PC-9 (cell line): ENCODE measurements around the gene HS6ST1. TPM values are rescaled to one million over a fixed set of nuclear protein-coding genes. Genes with fewer than 3 reads are reported as not detected.

ENCODE experiments used
- BruUV-seq: library from RNA; stranded (reverse); fragments of 400-500 nt; replicated peaks from 2 replicates; lab custom pipeline; 2021; lab: Mats Ljungman, UMichigan
- CTCF ChIA-PET: fragments of 300-600 bp; sonication (Branson Sonifier 250); formaldehyde crosslinking; loops from one replicate; lab custom pipeline; 2022; ENCODE audit warnings: antibody characterized with exemption; lab: Charles Lee
- POLR2A ChIA-PET: fragments of 300-600 bp; sonication (Branson Sonifier 250); formaldehyde crosslinking; loops from one replicate; lab custom pipeline; 2022; ENCODE audit warnings: antibody characterized with exemption; ENCODE audit not compliant: unreplicated experiment; lab: Charles Lee
- DNase-seq, 2 experiments: peaks; one replicate each; pipeline versions ENCODE4 v3.0.0 to v3.0.0-alpha.2; 2015 to 2022; ENCODE audit warnings: mixed read lengths in 1 of 2
- H2AFZ ChIP-seq: fragments of 200-600 bp; sonication (generic); 2 replicates; pipeline ENCODE4 v1.8.1; 2017; ENCODE audit warnings: antibody characterized with exemption
- H3F3A ChIP-seq: fragments of 200-600 bp; sonication (generic); 2 replicates; pipeline ENCODE4 v1.8.1; 2017; ENCODE audit warnings: antibody characterized with exemption, mild to moderate bottlenecking, low read depth; ENCODE audit not compliant: insufficient read depth
- H3K27ac ChIP-seq: fragments of 200-600 bp; sonication (generic); 2 replicates; pipeline ENCODE4 v1.6.1; 2016; ENCODE audit warnings: mixed run types
- H3K27me3 ChIP-seq: fragments of 200-600 bp; sonication (generic); 2 replicates; pipeline ENCODE4 v1.6.1; 2016; ENCODE audit warnings: low read depth, mixed run types; ENCODE audit not compliant: insufficient read depth
- H3K36me3 ChIP-seq: fragments of 200-600 bp; sonication (generic); 2 replicates; pipeline ENCODE4 v1.6.1; 2016; ENCODE audit warnings: low read depth, mixed run types
- H3K4me1 ChIP-seq: fragments of 200-600 bp; sonication (generic); replicated peaks from 2 replicates; pipeline ENCODE4 v1.6.1; 2016; ENCODE audit warnings: mixed run types; ENCODE audit not compliant: insufficient read depth
- H3K4me2 ChIP-seq: fragments of 200-600 bp; sonication (generic); 2 replicates; pipeline ENCODE4 v1.6.1; 2017; ENCODE audit warnings: mixed run types
- H3K4me3 ChIP-seq: fragments of 200-600 bp; sonication (generic); 2 replicates; pipeline ENCODE4 v1.6.1; 2016; ENCODE audit warnings: mixed run types
- H3K79me2 ChIP-seq: fragments of 200-600 bp; sonication (generic); 2 replicates; pipeline ENCODE4 v1.6.1; 2017; ENCODE audit warnings: low read depth, mixed run types
- H3K9me2 ChIP-seq: fragments of 200-600 bp; sonication (generic); 2 replicates; pipeline ENCODE4 v1.8.1; 2017; ENCODE audit warnings: mild to moderate bottlenecking; ENCODE audit not compliant: insufficient read depth
- H3K9me3 ChIP-seq: fragments of 200-600 bp; sonication (generic); 2 replicates; pipeline ENCODE4 v1.8.1; 2016; ENCODE audit warnings: low read depth; ENCODE audit not compliant: insufficient read depth
- H4K20me1 ChIP-seq: fragments of 200-600 bp; sonication (generic); 2 replicates; pipeline ENCODE4 v1.8.1; 2017; ENCODE audit not compliant: insufficient read depth
- CTCF ChIP-seq: fragments of 200-600 bp; sonication (generic); conservative IDR thresholded peaks from 2 replicates; pipeline ENCODE4 v1.6.1; 2017; ENCODE audit warnings: mixed run types, antibody characterized with exemption, mild to moderate bottlenecking, moderate library complexity
- EZH2 ChIP-seq: fragments of 200-600 bp; sonication (generic); IDR thresholded peaks from 2 replicates; pipeline ENCODE4 v1.8.0; 2017; ENCODE audit warnings: antibody characterized with exemption, low read depth
- intact Hi-C: fragments of 100-400 bp; cut with micrococcal nuclease; formaldehyde crosslinking; loops from one replicate; pipeline ENCODE4 v1.10.0; 2022; ENCODE audit not compliant: unreplicated experiment
- total RNA-seq: library from RNA; stranded (reverse); gene quantifications from 2 replicates; pipeline ENCODE4 v1.2.3, GENCODE V29; 2021

The HS6ST1 gene
- total RNA-seq, 1 experiment from 2014 or later = 20.2 TPM

GRCh38 chr2:128311755-128312341 lies 6.8 kb downstream of the HS6ST1 start:
- ChIA-PET CTCF (no interaction called here), POLR2A (no interaction called here)
- H3K9me2 ChIP-seq = no peaks in the 10 kb centered on the region
- H3K79me2 ChIP-seq = peaks cover 100% of the 10 kb centered on the region
- no peak overlapping the region for H3K4me2 ChIP-seq
- no peak for DNase-seq
- no peaks in the 10 kb centered on the region; the same call in 1 of the 2 replicates for H3F3A ChIP-seq
- no peaks in the 10 kb centered on the region for H3K36me3 ChIP-seq
- BruUV-seq = no TSS peak
- H3K4me3 ChIP-seq = no peak overlapping the region
- no peak overlapping the region for H3K27ac ChIP-seq
- H3K27me3 ChIP-seq = no peaks in the 10 kb centered on the region
- intact Hi-C loops = loop anchor here (10.0 kb wide), 1 partner anchor 427 kb away; the partner anchor contains the start of gene AMMECR1L
- TF ChIP-seq EZH2 (no peak), CTCF (no peak)
- H2AFZ ChIP-seq = no peak overlapping the region
- H3K9me3 ChIP-seq = no peaks in the 10 kb centered on the region
- peaks cover 7% of the 10 kb centered on the region for H3K4me1 ChIP-seq
- peaks cover 97% of the 10 kb centered on the region for H4K20me1 ChIP-seq

DNA sequence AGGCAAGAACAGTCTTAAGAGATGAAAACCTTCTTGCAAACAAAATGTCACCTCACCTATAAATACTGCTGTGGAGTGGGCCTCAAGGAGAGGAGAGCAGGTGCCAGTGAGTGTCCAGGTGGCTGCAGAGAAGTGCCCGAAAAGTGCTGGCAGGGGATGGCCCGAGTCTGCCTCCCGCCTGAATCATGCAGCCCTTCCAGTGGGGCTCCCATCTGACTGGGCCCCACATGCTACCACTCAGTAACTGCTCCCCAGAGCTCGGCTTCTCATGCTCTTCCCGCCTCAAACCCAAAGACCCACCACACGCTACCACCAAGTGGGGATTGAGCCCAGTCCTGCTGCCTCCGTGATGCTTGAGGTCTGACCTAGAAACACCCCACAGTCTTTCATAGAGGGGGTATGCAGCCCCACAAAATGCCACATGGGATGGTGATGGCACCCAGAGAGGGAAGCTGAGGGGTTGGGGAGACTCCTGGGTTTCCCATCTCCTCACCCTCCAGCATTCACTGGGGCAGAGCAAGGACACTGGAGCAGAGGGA lies 7.4 kb downstream of the HS6ST1 start:
- ChIA-PET CTCF (no interaction called here), POLR2A (no interaction called here)
- Histone ChIP-seq H3K9me3 (no peaks in the 10 kb centered on the region), H3K27ac (no peak overlapping the region), H3K36me3 (no peaks in the 10 kb centered on the region), H3K4me1 (peaks cover 12% of the 10 kb centered on the region), H3K4me3 (no peak overlapping the region), H3K27me3 (no peaks in the 10 kb centered on the region), H4K20me1 (peaks cover 97% of the 10 kb centered on the region), H3K79me2 (peaks cover 100% of the 10 kb centered on the region), H3F3A (peaks cover under 1% of the 10 kb centered on the region; the same call in 1 of the 2 replicates), H3K4me2 (no peak overlapping the region), H3K9me2 (no peaks in the 10 kb centered on the region), H2AFZ (no peak overlapping the region)
- intact Hi-C loops = loop anchor here (10.0 kb wide), 1 partner anchor 426 kb away; the partner anchor contains the start of gene AMMECR1L
- DNase-seq = no peak
- no TSS peak for BruUV-seq
- TF ChIP-seq CTCF = no peak
- no peak for TF ChIP-seq EZH2

- H3F3A ChIP-seq = peaks cover 6% of the 10 kb centered on the region
- intact Hi-C loops = loop anchor here (10.0 kb wide), 1 partner anchor 426 kb away; the partner anchor contains the start of gene AMMECR1L
- peaks cover 17% of the 10 kb centered on the region for H3K4me1 ChIP-seq
- ChIA-PET CTCF (no interaction called here), POLR2A (no interaction called here)
- no peaks in the 10 kb centered on the region for H3K9me3 ChIP-seq
- BruUV-seq = no TSS peak
- H4K20me1 ChIP-seq = peaks cover 97% of the 10 kb centered on the region
- H3K27me3 ChIP-seq = no peaks in the 10 kb centered on the region
- no peak for TF ChIP-seq EZH2
- TF ChIP-seq CTCF = no peak
- no peak overlapping the region for H3K27ac ChIP-seq
- no peak overlapping the region for H3K4me3 ChIP-seq
- no peak overlapping the region for H2AFZ ChIP-seq
- no peak for DNase-seq
- H3K36me3 ChIP-seq = no peaks in the 10 kb centered on the region
- H3K4me2 ChIP-seq = no peak overlapping the region
- H3K79me2 ChIP-seq = peaks cover 100% of the 10 kb centered on the region
- no peaks in the 10 kb centered on the region for H3K9me2 ChIP-seq
Measured at GRCh38 chr2:128310761-128311160, 7.9 kb downstream of the HS6ST1 start.
